NB4 (cell line): ENCODE results near the gene MAT1A.

Experiments
- MYC ChIP-seq: IDR thresholded peaks from 2 replicates; pipeline ENCODE4 v1.6.1; 2011; ENCODE audit warnings: low read depth, low read length
- POLR2A ChIP-seq: IDR thresholded peaks from 2 replicates; pipeline ENCODE4 v1.6.1; 2011; ENCODE audit warnings: mild to moderate bottlenecking; ENCODE audit not compliant: insufficient read length; ENCODE audit errors: extremely low read depth
- TF ChIP-seq, protein P1 (sequence below): IDR thresholded peaks from one replicate; pipeline ENCODE4 v1.5.1; 2012; ENCODE audit warnings: low read depth, low read length
- TF ChIP-seq, protein P2 (sequence below): IDR thresholded peaks from 2 replicates; pipeline ENCODE4 v1.6.1; 2011; ENCODE audit warnings: low read depth, low read length

DNA sequence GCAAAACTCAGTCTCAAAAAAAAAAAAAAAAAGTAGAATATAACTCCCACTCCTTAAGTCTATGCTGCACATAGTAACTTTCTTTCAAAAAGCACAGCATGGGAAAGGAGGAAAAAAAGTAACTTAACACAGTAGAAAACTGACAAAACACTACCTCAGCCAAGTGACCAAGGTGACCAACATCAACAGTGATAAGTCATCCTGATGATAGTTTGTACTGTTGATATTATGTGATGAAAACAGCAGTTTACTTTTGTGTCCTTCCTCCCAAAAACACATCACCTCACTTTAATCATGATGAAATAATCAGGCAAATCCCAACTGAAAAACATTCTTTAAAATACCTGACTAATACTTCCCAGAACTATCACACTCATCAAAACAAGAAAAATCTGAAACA, 29.3 kb upstream of the MAT1A start:
- TF ChIP-seq, protein P1, sequence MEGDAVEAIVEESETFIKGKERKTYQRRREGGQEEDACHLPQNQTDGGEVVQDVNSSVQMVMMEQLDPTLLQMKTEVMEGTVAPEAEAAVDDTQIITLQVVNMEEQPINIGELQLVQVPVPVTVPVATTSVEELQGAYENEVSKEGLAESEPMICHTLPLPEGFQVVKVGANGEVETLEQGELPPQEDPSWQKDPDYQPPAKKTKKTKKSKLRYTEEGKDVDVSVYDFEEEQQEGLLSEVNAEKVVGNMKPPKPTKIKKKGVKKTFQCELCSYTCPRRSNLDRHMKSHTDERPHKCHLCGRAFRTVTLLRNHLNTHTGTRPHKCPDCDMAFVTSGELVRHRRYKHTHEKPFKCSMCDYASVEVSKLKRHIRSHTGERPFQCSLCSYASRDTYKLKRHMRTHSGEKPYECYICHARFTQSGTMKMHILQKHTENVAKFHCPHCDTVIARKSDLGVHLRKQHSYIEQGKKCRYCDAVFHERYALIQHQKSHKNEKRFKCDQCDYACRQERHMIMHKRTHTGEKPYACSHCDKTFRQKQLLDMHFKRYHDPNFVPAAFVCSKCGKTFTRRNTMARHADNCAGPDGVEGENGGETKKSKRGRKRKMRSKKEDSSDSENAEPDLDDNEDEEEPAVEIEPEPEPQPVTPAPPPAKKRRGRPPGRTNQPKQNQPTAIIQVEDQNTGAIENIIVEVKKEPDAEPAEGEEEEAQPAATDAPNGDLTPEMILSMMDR: no peak
- no peak for TF ChIP-seq MYC
- no peak for TF ChIP-seq POLR2A
- TF ChIP-seq, protein P2, sequence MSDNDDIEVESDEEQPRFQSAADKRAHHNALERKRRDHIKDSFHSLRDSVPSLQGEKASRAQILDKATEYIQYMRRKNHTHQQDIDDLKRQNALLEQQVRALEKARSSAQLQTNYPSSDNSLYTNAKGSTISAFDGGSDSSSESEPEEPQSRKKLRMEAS: no peak
